Effector memory CD4-positive, alpha-beta T cell (primary cell): Measurements from ENCODE around the gene TRABD2B.

ENCODE experiments used
- DNase-seq, 3 donors: peaks; one replicate each; pipeline ENCODE4 v3.0.0-alpha.2; 2020
- H3K27ac ChIP-seq: 2 replicates; pipeline ENCODE4 v1.7.0; 2013; ENCODE audit warnings: mild to moderate bottlenecking, low read length, moderate library complexity; ENCODE audit not compliant: insufficient read depth, poor library complexity, severe bottlenecking
- H3K27me3 ChIP-seq: replicated peaks from 2 replicates; pipeline ENCODE4 v1.7.0; 2013; ENCODE audit warnings: mild to moderate bottlenecking, low read length; ENCODE audit not compliant: insufficient read depth, control insufficient read depth, poor library complexity, severe bottlenecking
- H3K36me3 ChIP-seq: 2 replicates; pipeline ENCODE4 v1.7.0; 2013; ENCODE audit warnings: mild to moderate bottlenecking, low read length, moderate library complexity; ENCODE audit not compliant: control insufficient read depth, insufficient read depth
- H3K4me1 ChIP-seq: 2 replicates; pipeline ENCODE4 v1.7.0; 2013; ENCODE audit warnings: low read length, mild to moderate bottlenecking; ENCODE audit not compliant: control insufficient read depth, insufficient read depth, poor library complexity, severe bottlenecking
- H3K4me3 ChIP-seq: 2 replicates; pipeline ENCODE4 v1.7.0; 2013; ENCODE audit warnings: low read length, low read depth, mild to moderate bottlenecking; ENCODE audit not compliant: insufficient read depth, poor library complexity, severe bottlenecking
- H3K9me3 ChIP-seq: 2 replicates; pipeline ENCODE4 v1.7.0; 2013; ENCODE audit warnings: mild to moderate bottlenecking, low read length, moderate library complexity; ENCODE audit not compliant: control insufficient read depth

The TRABD2B gene

DNA sequence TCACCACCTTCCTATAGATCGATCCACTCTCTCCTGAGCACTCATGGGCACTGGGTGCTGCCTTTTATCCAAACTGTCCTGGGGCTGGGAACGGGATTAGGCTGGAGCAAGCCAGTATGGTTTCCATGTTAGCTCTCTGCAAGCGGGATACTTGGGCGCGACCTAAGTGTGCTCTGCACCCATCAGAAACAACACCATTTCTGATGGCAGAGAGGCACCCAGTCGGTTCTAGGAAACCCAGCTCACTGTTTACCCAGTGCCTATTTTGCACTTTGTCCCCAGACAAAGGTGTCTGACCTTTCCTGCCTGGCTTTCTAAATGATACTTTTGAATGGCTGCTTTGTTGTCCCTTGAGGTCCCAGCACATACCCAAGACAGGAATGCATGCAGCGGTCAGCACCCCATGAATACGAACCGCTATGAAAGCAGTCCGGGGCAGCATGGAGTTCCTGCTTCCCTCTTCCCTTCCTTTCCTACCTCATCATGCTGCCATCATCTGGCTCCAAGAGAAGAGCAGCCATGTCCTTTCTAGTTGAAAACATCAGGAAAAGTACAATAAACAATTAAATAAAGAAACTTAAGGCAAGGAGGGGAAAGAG lies 83.9 kb downstream of the TRABD2B start:
- DNase-seq, result no peak
- Histone ChIP-seq H3K4me1 (no peaks in the 10 kb centered on the region), H3K27ac (no peak overlapping the region), H3K27me3 (no peaks in the 10 kb centered on the region), H3K36me3 (no peaks in the 10 kb centered on the region), H3K4me3 (no peak overlapping the region), H3K9me3 (no peaks in the 10 kb centered on the region)

DNA sequence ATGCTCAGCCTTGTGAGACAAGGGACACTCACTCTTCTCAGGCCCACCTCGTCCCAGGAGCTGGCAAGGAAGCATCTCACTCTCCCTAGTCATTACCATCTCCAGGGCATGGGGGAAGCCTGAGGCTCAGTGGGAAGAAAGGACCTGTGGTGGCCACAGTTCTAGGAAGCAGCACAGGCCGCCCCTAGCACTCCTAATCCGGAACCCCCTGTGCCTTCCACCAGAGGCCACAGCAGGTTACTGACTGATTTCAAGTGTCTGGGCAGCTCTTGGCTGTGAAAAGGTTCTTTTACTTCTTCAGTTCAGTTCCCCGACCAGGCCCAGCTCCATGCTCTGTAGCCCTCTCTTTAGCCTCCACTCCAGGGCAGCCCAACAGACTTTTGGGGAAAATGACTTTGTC lies 84.4 kb downstream of the TRABD2B start:
- Histone ChIP-seq H3K27me3 (no peaks in the 10 kb centered on the region), H3K27ac (no peak overlapping the region), H3K4me1 (no peaks in the 10 kb centered on the region), H3K4me3 (no peak overlapping the region), H3K36me3 (no peaks in the 10 kb centered on the region), H3K9me3 (no peaks in the 10 kb centered on the region)
- DNase-seq, result no peak

DNA sequence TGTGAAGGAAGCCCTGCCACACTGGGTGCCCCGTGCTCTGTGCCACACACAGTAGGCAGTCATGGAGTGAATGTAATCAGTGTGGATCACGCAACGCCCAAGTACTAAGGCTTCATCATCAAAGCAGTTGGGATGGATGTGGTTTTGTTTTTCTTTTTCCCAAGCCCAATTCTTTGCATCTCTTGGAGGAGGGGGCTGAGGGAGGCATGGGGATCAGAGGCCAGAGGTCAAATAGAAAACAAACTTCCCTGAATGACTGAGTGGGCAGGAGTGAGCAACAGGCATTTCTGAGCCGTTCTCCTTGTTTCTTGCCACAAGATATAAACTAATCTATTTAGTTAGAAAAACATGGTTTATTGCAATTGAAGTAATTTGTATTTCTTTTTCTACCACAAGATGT lies 85.3 kb downstream of the TRABD2B start:
- H3K4me3 ChIP-seq, result no peak overlapping the region
- no peaks in the 10 kb centered on the region for H3K9me3 ChIP-seq
- H3K27me3 ChIP-seq, result no peaks in the 10 kb centered on the region
- no peak for DNase-seq
- H3K4me1 ChIP-seq, result no peaks in the 10 kb centered on the region
- H3K36me3 ChIP-seq, result no peaks in the 10 kb centered on the region
- no peak overlapping the region for H3K27ac ChIP-seq

DNA sequence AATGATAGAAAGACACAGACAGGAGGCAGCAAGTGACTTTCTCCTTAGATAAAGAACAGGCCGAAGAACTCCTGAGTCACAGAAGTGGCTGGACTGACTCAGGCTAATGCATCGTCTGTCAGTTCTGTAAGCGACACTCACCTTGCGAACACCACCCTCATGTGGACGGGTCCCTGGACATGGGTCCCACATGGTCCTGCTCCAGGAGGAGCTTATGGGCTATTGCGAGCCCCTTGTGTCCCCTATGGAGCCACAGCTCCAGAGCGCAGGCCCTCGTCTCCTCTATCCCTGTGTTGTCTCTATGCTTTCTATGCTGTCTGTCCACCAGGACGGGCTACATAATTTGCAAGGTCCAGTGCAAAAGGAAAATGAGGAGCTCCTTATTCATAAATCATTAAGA lies 85.8 kb downstream of the TRABD2B start:
- Histone ChIP-seq H3K4me1 (no peaks in the 10 kb centered on the region), H3K4me3 (no peak overlapping the region), H3K27ac (no peak overlapping the region), H3K36me3 (no peaks in the 10 kb centered on the region), H3K27me3 (no peaks in the 10 kb centered on the region), H3K9me3 (no peaks in the 10 kb centered on the region)
- no peak for DNase-seq

DNA sequence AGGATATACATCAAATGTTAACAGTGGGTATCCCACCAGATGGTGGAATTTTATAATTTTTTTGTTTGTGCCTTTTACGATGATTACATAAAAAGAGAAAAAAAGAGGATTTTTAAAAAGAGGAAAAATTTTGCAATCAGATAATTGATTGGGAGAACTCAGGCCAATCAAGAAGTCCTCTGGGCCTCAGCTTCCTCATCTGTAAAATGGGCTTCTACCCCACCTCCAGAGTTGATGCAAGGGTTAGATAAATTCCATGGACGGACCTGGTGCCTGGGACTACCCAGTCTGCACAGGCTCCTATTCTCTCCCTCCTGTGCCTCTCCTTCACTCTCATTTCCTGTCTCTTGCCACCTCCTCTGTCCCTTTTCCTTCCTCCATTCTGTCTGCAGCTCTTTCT lies 88.9 kb downstream of the TRABD2B start:
- H3K27ac ChIP-seq, result no peak overlapping the region
- H3K4me1 ChIP-seq, result no peaks in the 10 kb centered on the region
- H3K4me3 ChIP-seq, result no peak overlapping the region
- H3K9me3 ChIP-seq, result no peaks in the 10 kb centered on the region
- no peaks in the 10 kb centered on the region for H3K27me3 ChIP-seq
- DNase-seq, result no peak
- H3K36me3 ChIP-seq, result no peaks in the 10 kb centered on the region

DNA sequence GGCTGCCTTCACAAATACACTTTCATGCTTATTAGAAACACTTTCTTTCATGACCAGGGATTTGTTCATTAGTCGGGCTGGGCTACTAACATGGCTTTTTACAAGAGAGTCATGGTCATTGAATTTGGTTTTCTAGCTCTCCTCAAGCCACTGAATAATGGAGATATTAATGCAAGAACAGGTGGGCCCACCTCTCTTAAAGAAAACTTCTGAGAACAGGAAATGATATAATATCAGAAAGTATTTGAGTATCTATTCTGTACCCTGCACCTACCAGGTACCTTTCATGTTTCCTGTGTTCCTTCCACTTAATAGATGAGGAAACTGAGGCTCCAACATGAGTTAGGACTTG lies 90.0 kb downstream of the TRABD2B start:
- no peaks in the 10 kb centered on the region for H3K9me3 ChIP-seq
- H3K4me1 ChIP-seq, result no peaks in the 10 kb centered on the region
- H3K4me3 ChIP-seq, result no peak overlapping the region
- no peak for DNase-seq
- H3K27ac ChIP-seq, result no peak overlapping the region
- no peaks in the 10 kb centered on the region for H3K36me3 ChIP-seq
- H3K27me3 ChIP-seq, result no peaks in the 10 kb centered on the region

DNA sequence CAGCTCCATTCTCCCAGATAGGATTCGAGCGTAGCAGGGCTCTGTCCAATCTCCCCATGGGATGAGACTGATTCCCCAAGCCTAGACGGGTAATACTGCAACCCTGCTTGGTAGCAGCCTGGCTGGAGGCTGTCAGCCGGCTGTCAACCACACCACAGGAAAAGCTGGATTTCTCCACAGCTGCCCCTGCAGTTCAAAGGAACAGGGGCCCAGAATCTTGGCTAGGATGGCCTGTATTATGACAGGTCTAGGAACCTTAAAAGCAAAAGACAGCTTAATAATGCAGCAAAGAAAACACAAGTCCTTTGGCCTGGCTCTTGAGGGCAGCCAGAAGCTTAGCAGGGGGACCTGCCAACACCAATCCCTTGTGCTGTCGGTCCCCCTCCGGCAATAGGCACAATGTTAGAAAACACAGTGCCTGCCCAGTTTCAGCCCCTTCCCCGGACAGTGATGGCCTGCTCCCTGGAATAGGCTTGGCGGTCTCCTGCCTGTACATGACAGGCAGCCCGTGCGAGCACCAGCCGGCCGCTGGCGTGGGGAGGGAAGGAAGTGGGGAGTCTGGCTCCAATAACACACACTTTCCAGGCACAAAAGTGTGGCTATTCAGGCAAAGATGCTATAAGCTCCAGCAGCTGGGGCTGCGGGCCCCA lies 90.5 kb downstream of the TRABD2B start:
- DNase-seq, result no peak
- Histone ChIP-seq H3K9me3 (no peaks in the 10 kb centered on the region), H3K4me3 (no peak overlapping the region), H3K4me1 (no peaks in the 10 kb centered on the region), H3K27me3 (no peaks in the 10 kb centered on the region), H3K36me3 (no peaks in the 10 kb centered on the region), H3K27ac (no peak overlapping the region)

DNA sequence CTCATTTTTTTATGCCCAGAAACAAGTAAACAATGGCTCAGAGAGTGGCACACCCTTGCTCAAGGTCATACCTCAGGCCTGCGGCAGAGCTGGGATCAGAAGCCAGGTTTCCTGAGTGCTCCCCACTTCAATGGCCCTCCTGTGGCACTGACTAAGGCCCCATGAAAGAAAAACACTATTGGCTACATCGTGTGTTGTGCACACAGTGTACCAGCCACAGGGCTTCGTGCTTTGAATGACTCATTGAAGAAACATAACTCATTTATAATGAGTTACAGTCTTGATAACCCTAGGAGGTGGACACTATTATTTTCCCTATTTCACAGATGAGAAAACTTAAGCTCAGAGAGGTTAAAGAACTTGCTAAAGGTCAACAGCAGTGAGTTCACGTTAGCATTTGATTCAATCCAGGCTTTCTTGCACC lies 91.2 kb downstream of the TRABD2B start:
- Histone ChIP-seq H3K4me1 (no peaks in the 10 kb centered on the region), H3K36me3 (no peaks in the 10 kb centered on the region), H3K9me3 (no peaks in the 10 kb centered on the region), H3K4me3 (no peak overlapping the region), H3K27ac (no peak overlapping the region), H3K27me3 (no peaks in the 10 kb centered on the region)
- no peak for DNase-seq

DNA sequence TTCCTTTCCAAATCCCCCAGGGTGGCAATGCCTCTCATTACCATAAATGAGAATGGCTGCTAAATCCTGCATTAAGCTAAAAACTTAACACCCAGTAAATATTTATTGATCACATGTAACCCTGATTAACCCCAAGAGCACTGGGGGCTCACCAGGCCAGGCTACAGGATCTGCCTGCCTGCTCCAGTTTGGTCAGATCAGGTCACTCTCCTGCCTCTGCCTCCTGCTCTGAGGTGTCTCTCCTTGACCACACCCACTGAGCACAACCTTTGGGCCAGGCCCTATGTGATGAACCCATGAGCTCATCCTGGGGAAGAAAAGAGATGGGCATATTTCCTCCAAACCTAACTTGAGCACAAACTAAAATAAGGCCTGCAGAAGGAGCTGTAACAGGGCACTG lies 93.5 kb downstream of the TRABD2B start:
- no peak for DNase-seq
- Histone ChIP-seq H3K27ac (no peak overlapping the region), H3K36me3 (no peaks in the 10 kb centered on the region), H3K4me1 (no peaks in the 10 kb centered on the region), H3K4me3 (no peak overlapping the region), H3K27me3 (no peaks in the 10 kb centered on the region), H3K9me3 (no peaks in the 10 kb centered on the region)

DNA sequence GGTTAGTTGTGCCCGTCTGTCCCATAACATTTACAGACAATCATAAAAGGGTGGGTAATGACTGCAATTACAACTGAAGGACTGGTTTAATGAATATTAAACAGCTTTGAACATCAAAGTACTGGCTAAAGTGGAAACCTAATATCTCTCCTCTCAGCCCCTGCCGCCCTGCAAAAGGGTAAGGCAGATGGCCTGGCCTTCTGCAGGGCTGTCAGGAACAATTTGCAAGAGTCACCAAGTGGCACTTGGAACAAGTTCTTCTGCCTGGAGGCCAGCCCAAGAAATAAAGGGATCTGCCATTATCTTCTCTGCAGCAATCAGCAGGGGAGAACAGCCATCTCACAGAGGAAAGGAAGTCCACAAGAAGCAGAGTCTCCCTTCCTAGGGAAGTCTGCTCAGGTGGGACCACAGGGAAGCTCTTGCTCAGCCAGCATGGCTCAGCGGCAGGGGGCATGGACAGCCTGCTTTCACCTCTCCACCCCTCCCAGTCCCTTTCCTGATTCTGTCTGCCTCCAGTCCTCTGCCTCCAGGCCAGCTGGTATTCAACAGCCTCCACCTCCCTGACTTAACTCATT lies 96.1 kb downstream of the TRABD2B start:
- no peak for DNase-seq
- no peak overlapping the region for H3K4me3 ChIP-seq
- no peaks in the 10 kb centered on the region for H3K36me3 ChIP-seq
- no peaks in the 10 kb centered on the region for H3K27me3 ChIP-seq
- H3K9me3 ChIP-seq, result no peaks in the 10 kb centered on the region
- no peak overlapping the region for H3K27ac ChIP-seq
- no peaks in the 10 kb centered on the region for H3K4me1 ChIP-seq
